Fibroblast of lung (primary cell): ENCODE data around the gene OR56B1. TPM values are rescaled to one million over a fixed set of nuclear protein-coding genes. Genes with fewer than 3 reads are reported as not detected.

ENCODE experiments used
- DNase-seq, 2 donors: peaks; one replicate each; pipeline versions ENCODE4 v3.0.0 to v3.0.0-alpha.2; 2010; ENCODE audit warnings: low read depth in 2 of 2
- H2AFZ ChIP-seq: 2 replicates; pipeline ENCODE4 v1.5.1; 2012; ENCODE audit warnings: low read length, control low read depth, inconsistent platforms
- H3K27ac ChIP-seq: 2 replicates; pipeline ENCODE4 v1.5.1; 2011; ENCODE audit warnings: low read length, control low read depth; ENCODE audit not compliant: insufficient read depth
- H3K27me3 ChIP-seq: 2 replicates; pipeline ENCODE4 v1.5.1; 2011; ENCODE audit warnings: mild to moderate bottlenecking, low read length; ENCODE audit not compliant: control insufficient read depth, insufficient read depth
- H3K36me3 ChIP-seq: 2 replicates; pipeline ENCODE4 v1.5.1; 2011; ENCODE audit warnings: low read length; ENCODE audit not compliant: control insufficient read depth, insufficient read depth
- H3K4me1 ChIP-seq: 2 replicates; pipeline ENCODE4 v1.5.1; 2011; ENCODE audit warnings: low read length; ENCODE audit not compliant: control insufficient read depth, insufficient read depth; ENCODE audit errors: extremely low read depth
- H3K4me2 ChIP-seq: 2 replicates; pipeline ENCODE4 v1.5.1; 2011; ENCODE audit warnings: low read length, control low read depth; ENCODE audit not compliant: insufficient read depth; ENCODE audit errors: extremely low read depth
- H3K4me3 ChIP-seq, 4 experiments: fragments of 200-600 bp in 1 of 4; sonication (generic) in 1 of 4; replicated peaks in 1 of 4; 2 replicates each; pipeline ENCODE4 v1.5.1; 2011 to 2016; ENCODE audit warnings: low read length in 4 of 4, low read depth in 3 of 4, mild to moderate bottlenecking in 3 of 4, control low read depth in 2 of 4, inconsistent platforms in 1 of 4, mixed read lengths in 1 of 4; ENCODE audit not compliant: insufficient read depth in 1 of 4; ENCODE audit errors: control extremely low read depth in 1 of 4
- H3K79me2 ChIP-seq: 2 replicates; pipeline ENCODE4 v1.5.1; 2012; ENCODE audit warnings: mild to moderate bottlenecking, low read length, inconsistent platforms; ENCODE audit not compliant: control insufficient read depth, insufficient read depth
- H3K9ac ChIP-seq: 2 replicates; pipeline ENCODE4 v1.5.1; 2011; ENCODE audit warnings: mild to moderate bottlenecking, low read length, control low read depth; ENCODE audit not compliant: insufficient read depth
- H3K9me3 ChIP-seq: 2 replicates; pipeline ENCODE4 v1.5.1; 2012; ENCODE audit warnings: low read depth, low read length; ENCODE audit not compliant: control insufficient read depth, insufficient read depth
- H4K20me1 ChIP-seq: 2 replicates; pipeline ENCODE4 v1.5.1; 2011; ENCODE audit warnings: low read length; ENCODE audit not compliant: control insufficient read depth, insufficient read depth; ENCODE audit errors: extremely low read depth
- CTCF ChIP-seq, 2 donors: IDR thresholded peaks in 1 of 2; conservative IDR thresholded peaks in 1 of 2; 1 replicate in 1 of 2; 2 replicates in 1 of 2; pipeline ENCODE4 v1.5.1; 2011 to 2012; ENCODE audit warnings: low read length in 2 of 2, control low read depth in 1 of 2, inconsistent platforms in 1 of 2, low read depth in 1 of 2, mild to moderate bottlenecking in 1 of 2
- EZH2 ChIP-seq: IDR thresholded peaks from 2 replicates; pipeline ENCODE4 v1.5.1; 2012; ENCODE audit warnings: low read length, control low read depth, mild to moderate bottlenecking; ENCODE audit errors: missing control alignments
- polyA plus RNA-seq, 2 donors: library from polyadenylated mRNA; depleted of rRNA in 1 of 2; stranded (reverse) in 1 of 2; unstranded in 1 of 2; fragments of >200 nt; gene quantifications; 2 replicates each; pipeline ENCODE4 v1.2.1, GENCODE V29; 2011 to 2012; ENCODE audit warnings: missing spikeins in 1 of 2
- total RNA-seq: library from RNA; depleted of rRNA; stranded (reverse); fragments of >200 nt; gene quantifications from 2 replicates; pipeline ENCODE4 v1.2.1, GENCODE V29; 2014

Gene OR56B1
- total and polyA plus RNA-seq, 2 donors (not counting 1 experiment from before 2014, with no cell fraction given) = not detected

DNA sequence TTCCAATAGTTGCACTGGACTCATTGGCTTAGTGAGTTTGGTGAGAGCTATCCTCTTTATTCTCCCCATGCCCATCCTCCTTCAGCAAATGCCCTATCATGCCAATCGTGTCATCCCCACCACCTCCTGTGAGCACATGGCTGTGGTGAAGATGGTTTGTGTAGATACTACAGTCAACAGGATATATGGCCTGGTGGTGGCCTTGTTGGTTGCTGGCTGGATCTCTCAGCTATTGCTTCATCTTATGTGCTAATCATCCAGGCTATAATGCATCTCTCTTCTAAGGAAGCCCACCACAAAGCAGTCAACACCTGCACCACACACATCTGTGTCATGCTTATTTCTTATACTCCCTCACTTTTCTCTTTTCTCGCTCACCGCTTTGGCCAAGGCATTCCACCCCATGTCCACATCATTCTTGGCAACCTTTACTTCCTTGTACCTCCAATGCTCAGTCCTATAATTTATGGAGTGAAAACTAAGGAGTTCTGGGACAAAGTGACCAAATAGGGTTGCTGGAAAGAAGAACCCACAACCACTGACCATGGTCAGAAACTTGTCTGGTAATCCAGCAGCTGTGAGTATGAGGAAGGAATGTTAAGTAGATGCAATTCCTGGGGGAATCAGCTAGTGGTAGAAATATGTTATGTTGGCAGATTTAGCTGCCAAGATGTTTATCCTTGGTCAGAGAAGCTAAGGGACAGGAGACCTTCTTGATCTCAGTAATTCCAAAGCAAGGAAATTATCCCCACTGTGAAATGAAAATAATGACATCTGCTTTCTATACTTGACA, 16.3 kb upstream of the OR56B1 start:
- DNase-seq = peak in 1 of 2 donors; percentile 17
- Histone ChIP-seq H3K36me3 (no peaks in the 10 kb centered on the region), H3K4me1 (no peaks in the 10 kb centered on the region)

DNA sequence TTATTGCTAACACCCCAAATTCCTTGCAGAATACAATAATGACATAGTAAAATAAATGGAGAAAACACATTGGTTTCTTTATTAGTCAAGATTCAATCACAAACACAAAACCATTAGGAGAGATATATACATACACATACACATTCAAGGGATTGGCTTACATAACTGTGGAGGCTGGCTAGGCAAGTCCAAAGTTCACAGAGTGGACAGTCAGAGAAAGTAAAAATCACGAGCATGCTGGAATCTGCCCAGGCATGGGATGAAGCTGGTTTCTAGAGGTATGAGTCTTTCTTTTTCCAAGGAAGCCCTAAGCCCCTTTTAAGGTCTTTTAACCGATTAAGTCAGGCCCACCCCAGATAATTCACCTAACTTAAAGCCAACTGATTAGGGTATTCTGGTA, 13.6 kb upstream of the OR56B1 start:
- Histone ChIP-seq H4K20me1 (no peaks in the 10 kb centered on the region), H3K27me3 (no peaks in the 10 kb centered on the region), H3K79me2 (no peaks in the 10 kb centered on the region), H3K9ac (no peak overlapping the region), H3K27ac (no peak overlapping the region), H3K4me2 (no peak overlapping the region), H2AFZ (no peak overlapping the region), H3K4me1 (no peaks in the 10 kb centered on the region), H3K4me3 (no peak overlapping the region), H3K36me3 (no peaks in the 10 kb centered on the region), H3K9me3 (no peaks in the 10 kb centered on the region)
- no peak for TF ChIP-seq EZH2
- no peak for TF ChIP-seq CTCF (conservative IDR thresholded peaks at IDR 0.05 in 1 of 2, IDR thresholded peaks at IDR 0.05 in 1 of 2; ENCODE audit: low read depth in 1 of 2, low read length in 2 of 2)
- DNase-seq = no peak

More for the DNA sequence above, 16.3 kb upstream of the OR56B1 start:
- no peak overlapping the region for H3K4me2 ChIP-seq
- no peak overlapping the region for H3K4me3 ChIP-seq
- H3K27ac ChIP-seq = no peak overlapping the region
- H3K9me3 ChIP-seq = no peaks in the 10 kb centered on the region
- no peaks in the 10 kb centered on the region for H4K20me1 ChIP-seq
- H3K9ac ChIP-seq = no peak overlapping the region
- H3K79me2 ChIP-seq = no peaks in the 10 kb centered on the region
- H2AFZ ChIP-seq = no peak overlapping the region
- no peak for TF ChIP-seq CTCF (conservative IDR thresholded peaks at IDR 0.05 in 1 of 2, IDR thresholded peaks at IDR 0.05 in 1 of 2; ENCODE audit: low read depth in 1 of 2, low read length in 2 of 2)
- no peak for TF ChIP-seq EZH2
- H3K27me3 ChIP-seq = no peaks in the 10 kb centered on the region

DNA sequence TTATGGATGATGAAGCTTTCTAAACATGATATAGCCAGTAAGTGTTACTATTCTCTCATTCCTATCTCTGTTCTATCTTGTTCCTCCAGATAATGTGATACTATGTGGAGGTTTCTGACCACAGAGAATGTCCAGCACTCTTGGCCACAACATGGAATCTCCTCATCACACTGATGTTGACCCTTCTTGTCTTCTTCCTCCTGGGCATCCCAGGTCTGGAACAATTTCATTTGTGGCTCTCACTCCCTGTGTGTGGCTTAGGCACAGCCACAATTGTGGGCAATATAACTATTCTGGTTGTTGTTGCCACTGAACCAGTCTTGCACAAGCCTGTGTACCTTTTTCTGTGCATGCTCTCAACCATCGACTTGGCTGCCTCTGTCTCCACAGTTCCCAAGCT, 9.9 kb upstream of the OR56B1 start:
- TF ChIP-seq CTCF (conservative IDR thresholded peaks at IDR 0.05 in 1 of 2, IDR thresholded peaks at IDR 0.05 in 1 of 2; ENCODE audit: low read depth in 1 of 2, low read length in 2 of 2) (no peak), EZH2 (no peak)
- no peaks in the 10 kb centered on the region for H3K79me2 ChIP-seq
- no peaks in the 10 kb centered on the region for H3K4me1 ChIP-seq
- H3K9me3 ChIP-seq = no peaks in the 10 kb centered on the region
- no peaks in the 10 kb centered on the region for H3K27me3 ChIP-seq
- H2AFZ ChIP-seq = no peak overlapping the region
- no peak for DNase-seq
- no peak overlapping the region for H3K4me2 ChIP-seq
- H3K36me3 ChIP-seq = no peaks in the 10 kb centered on the region
- H3K9ac ChIP-seq = no peak overlapping the region
- H3K27ac ChIP-seq = no peak overlapping the region
- H4K20me1 ChIP-seq = no peaks in the 10 kb centered on the region
- no peak overlapping the region for H3K4me3 ChIP-seq
